Ascending aorta (tissue), 2 donors: Measurements from ENCODE around the gene PHKA2. TPM values are rescaled to one million over a fixed set of nuclear protein-coding genes. Genes with fewer than 3 reads are reported as not detected.
"Not testable (repeated sequence)": the region's sequence is repeated elsewhere in the genome, so short reads cannot be mapped to it uniquely, and the experiment has no call there.

ENCODE experiments used
- DNase-seq, 2 donors: peaks; one replicate each; pipeline ENCODE4 v3.0.0-alpha.2; 2019; ENCODE audit warnings: low spot score in 2 of 2
- H3K27ac ChIP-seq, 2 donors: fragments of 200-600 bp; sonication (generic); one replicate each; pipeline ENCODE4 v1.5.1; 2016 to 2017; ENCODE audit warnings: mild to moderate bottlenecking in 1 of 2
- H3K27me3 ChIP-seq: fragments of 200-600 bp; sonication (generic); one replicate; pipeline ENCODE4 v1.5.1; 2017
- H3K36me3 ChIP-seq, 2 donors: fragments of 200-600 bp; sonication (generic); one replicate each; pipeline ENCODE4 v1.5.1; 2016
- H3K4me1 ChIP-seq, 2 donors: fragments of 200-600 bp; sonication (generic); one replicate each; pipeline ENCODE4 v1.5.1; 2016 to 2017; ENCODE audit warnings: mild to moderate bottlenecking in 1 of 2
- H3K4me3 ChIP-seq, 2 donors: fragments of 200-600 bp; sonication (generic); one replicate each; pipeline ENCODE4 v1.5.1; 2016 to 2017; ENCODE audit warnings: mild to moderate bottlenecking in 1 of 2
- H3K9me3 ChIP-seq, 2 donors: fragments of 200-600 bp; sonication (generic); one replicate each; pipeline ENCODE4 v1.5.1; 2016
- intact Hi-C: fragments of 100-400 bp; cut with DNase I; formaldehyde crosslinking; loops from one replicate; pipeline ENCODE4 v1.15.1; 2023
- total RNA-seq: library from RNA; depleted of rRNA; stranded (reverse); fragments of >200 nt; gene quantifications from one replicate; pipeline ENCODE4 v1.1.0, GENCODE V29; 2016
- TF ChIP-seq, protein P1 (sequence below), 3 experiments: fragments of 200-600 bp in 2 of 3; fragments of 450-650 bp in 1 of 3; sonication (generic) in 2 of 3; IDR thresholded peaks; one replicate each; pipeline ENCODE4 v1.5.1; 2016 to 2019; ENCODE audit warnings: antibody characterized with exemption in 3 of 3, mild to moderate bottlenecking in 1 of 3, moderate library complexity in 1 of 3

Gene PHKA2
- total RNA-seq, 1 donor from 2014 or later: 16.0 TPM

DNA sequence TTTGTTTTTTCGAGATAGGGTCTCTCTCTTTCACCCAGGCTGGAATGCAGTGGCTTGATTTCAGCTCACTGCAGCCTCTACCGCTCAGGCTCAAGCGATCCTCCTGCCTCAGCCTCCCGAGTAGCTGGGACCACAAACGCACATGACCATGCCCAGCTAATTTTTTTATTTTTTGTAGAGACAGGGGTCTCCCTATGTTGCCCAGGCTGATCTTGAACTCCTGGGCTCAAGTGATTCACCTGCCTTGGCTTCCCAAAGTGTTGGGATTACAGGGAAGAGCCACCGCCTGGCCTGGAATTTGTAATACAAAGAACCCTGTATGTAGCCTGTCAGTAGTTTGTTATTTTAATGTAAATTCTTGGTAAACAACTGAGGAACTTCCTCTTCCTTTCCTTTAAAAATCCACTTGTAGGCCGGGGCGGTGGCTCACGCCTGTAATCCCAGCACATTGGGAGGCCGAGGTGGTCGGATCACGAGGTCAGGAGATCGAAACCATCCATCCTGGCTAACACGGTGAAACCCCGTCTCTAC, 119.5 kb downstream of the PHKA2 start:
- no peaks in the 10 kb centered on the region for H3K27me3 ChIP-seq
- H3K9me3 ChIP-seq: no peaks in the 10 kb centered on the region
- no peaks in the 10 kb centered on the region for H3K4me1 ChIP-seq
- TF ChIP-seq, protein P1, sequence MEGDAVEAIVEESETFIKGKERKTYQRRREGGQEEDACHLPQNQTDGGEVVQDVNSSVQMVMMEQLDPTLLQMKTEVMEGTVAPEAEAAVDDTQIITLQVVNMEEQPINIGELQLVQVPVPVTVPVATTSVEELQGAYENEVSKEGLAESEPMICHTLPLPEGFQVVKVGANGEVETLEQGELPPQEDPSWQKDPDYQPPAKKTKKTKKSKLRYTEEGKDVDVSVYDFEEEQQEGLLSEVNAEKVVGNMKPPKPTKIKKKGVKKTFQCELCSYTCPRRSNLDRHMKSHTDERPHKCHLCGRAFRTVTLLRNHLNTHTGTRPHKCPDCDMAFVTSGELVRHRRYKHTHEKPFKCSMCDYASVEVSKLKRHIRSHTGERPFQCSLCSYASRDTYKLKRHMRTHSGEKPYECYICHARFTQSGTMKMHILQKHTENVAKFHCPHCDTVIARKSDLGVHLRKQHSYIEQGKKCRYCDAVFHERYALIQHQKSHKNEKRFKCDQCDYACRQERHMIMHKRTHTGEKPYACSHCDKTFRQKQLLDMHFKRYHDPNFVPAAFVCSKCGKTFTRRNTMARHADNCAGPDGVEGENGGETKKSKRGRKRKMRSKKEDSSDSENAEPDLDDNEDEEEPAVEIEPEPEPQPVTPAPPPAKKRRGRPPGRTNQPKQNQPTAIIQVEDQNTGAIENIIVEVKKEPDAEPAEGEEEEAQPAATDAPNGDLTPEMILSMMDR (IDR thresholded peaks at IDR 0.05): no peak
- H3K27ac ChIP-seq: no peak overlapping the region
- H3K36me3 ChIP-seq: no peaks in the 10 kb centered on the region
- no peak for DNase-seq
- intact Hi-C loops: no loop called here
- no peak overlapping the region for H3K4me3 ChIP-seq

- Histone ChIP-seq H3K36me3 (no peaks in the 10 kb centered on the region), H3K4me1 (no peaks in the 10 kb centered on the region), H3K27me3 (no peaks in the 10 kb centered on the region), H3K9me3 (no peaks in the 10 kb centered on the region), H3K27ac (no peak overlapping the region), H3K4me3 (no peak overlapping the region)
- no peak for DNase-seq
- TF ChIP-seq, protein P1 (IDR thresholded peaks at IDR 0.05): no peak
- intact Hi-C loops: no loop called here
Observed at GRCh38 chrX:18861511-18861910, 122.4 kb downstream of the PHKA2 start.

- Histone ChIP-seq H3K4me1 (no peaks in the 10 kb centered on the region), H3K36me3 (no peaks in the 10 kb centered on the region), H3K9me3 (no peaks in the 10 kb centered on the region), H3K27me3 (no peaks in the 10 kb centered on the region), H3K27ac (no peak overlapping the region), H3K4me3 (no peak overlapping the region)
- TF ChIP-seq, protein P1 (IDR thresholded peaks at IDR 0.05): no peak
- intact Hi-C loops: no loop called here
- no peak for DNase-seq
Observed at GRCh38 chrX:18856645-18856997, 127.3 kb downstream of the PHKA2 start.

DNA sequence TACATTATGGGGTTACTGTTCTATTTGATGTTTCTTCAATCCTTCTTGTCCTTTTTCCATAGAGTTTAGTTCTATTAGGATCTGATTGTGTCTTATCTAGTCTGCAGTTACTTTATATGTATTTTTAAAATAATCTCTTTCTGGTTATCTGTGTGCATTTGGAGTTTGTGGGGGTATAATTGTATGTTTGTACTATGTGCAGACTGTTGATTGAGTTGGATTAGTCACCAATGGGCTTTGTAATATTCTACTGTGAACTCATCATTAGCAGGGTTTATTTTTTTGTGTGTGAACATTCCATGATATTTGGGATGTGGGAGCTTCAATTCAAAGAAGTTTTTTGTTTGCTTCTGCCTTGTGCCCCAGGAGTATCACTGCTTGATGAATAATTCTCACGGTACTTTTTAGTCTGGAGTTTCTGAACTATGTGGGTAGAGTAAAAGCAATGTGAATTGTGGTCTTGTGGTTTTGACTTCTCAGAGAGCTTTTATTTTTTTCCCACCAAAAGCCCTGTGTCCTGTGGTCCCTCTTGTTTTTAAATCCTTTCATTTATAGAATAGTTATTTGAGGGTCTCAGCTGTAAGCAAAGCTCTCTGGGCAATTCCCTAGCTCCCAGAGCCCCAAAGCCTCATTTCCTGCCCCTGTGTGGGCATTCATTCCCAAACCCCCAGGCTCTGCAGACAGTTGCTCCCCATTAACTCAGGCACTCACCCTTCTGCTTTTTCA, 127.8 kb downstream of the PHKA2 start:
- Histone ChIP-seq H3K36me3 (no peaks in the 10 kb centered on the region), H3K27ac (no peak overlapping the region), H3K27me3 (no peaks in the 10 kb centered on the region), H3K9me3 (no peaks in the 10 kb centered on the region), H3K4me1 (no peaks in the 10 kb centered on the region), H3K4me3 (no peak overlapping the region)
- intact Hi-C loops: no loop called here
- TF ChIP-seq, protein P1 (IDR thresholded peaks at IDR 0.05): no peak
- no peak for DNase-seq

DNA sequence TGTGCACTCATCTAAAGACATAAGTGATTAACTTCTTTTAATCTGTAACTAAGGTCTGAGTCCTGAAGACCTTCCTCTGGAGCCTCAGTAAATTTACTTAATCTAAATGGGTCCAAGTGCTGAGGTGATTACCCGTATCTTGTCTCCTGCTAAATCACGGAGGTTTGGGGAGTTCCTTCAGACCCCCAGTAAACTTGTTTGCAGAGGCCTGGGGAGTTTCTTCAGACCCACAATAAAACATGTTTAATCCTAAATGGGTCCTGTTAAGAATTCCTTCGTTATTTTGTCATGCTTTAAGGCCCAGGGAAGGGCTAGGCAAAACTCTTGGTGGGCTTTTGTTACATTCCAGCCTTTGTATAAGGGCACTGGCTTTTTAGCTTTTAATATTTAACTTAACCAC, 136.0 kb downstream of the PHKA2 start:
- H3K36me3 ChIP-seq, DNase-seq, H3K27me3 ChIP-seq, intact Hi-C loops, H3K9me3 ChIP-seq, H3K4me1 ChIP-seq, H3K4me3 ChIP-seq, H3K27ac ChIP-seq: not testable (repeated sequence)

Other genes starting within 250 kb of the PHKA2 start
- 4.3 TPM for gene ADGRG2, start 138.4 kb upstream of the PHKA2 start, total RNA-seq